ENCODE data around the gene CACHD1. TPM values are rescaled to one million over a fixed set of nuclear protein-coding genes. Genes with fewer than 3 reads are reported as not detected.

CACHD1 gene
- total RNA-seq, 2 experiments from 2014 or later: 0.27 to 0.33 TPM

DNA sequence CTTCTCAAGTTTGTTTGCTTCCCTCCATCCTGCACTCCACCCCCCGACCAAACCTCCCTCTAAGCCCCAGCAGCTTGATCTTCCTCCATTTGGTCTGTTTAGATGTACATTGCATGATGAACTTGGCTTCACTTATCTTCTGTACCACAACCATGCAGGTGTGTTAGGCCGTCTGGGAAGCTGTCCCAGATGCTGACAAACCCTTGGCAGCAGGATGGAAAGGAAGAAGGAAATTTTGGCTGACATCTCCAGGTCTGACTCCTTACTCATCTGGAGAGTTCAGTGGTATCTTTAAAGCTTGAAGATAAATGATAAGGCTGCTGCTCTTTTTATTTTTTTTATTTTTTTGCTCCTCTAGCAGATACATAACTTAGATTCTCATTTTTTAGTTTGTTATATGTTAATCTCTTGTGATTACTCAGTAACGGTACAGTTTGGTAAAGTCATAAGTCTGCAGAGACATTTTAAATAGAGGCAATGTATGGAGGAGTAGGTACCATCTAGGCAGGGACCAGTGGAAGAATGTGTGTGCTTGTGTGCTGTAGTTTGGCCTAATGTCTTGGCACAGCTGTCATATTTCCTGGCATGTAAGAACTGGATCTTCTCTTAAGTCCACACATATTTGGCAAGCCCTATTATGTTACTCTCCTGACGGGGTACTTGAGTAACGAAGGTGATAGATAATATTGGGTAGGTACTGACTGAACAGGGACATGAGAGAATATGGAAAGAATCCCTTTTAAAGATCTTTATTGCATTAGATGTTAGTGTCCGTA lies 79.7 kb downstream of the CACHD1 start:
- DNase-seq: no peak
- Mint-ChIP-seq H3K36me3 (no peaks in the 10 kb centered on the region), H3K9me3 (no peaks in the 10 kb centered on the region), H3K27me3 (peaks cover 5% of the 10 kb centered on the region), H3K27ac (no peak overlapping the region), H3K4me1 (ENCODE audit: low read depth) (peaks cover 34% of the 10 kb centered on the region), H3K4me3 (no peak overlapping the region)
- ChIA-PET POLR2A (no interaction called here), CTCF (no interaction called here)
- intact Hi-C loops (cut with micrococcal nuclease): loop anchor here (5.0 kb wide), 1 partner anchor 82 kb away; no protein-coding TSS in a partner anchor

DNA sequence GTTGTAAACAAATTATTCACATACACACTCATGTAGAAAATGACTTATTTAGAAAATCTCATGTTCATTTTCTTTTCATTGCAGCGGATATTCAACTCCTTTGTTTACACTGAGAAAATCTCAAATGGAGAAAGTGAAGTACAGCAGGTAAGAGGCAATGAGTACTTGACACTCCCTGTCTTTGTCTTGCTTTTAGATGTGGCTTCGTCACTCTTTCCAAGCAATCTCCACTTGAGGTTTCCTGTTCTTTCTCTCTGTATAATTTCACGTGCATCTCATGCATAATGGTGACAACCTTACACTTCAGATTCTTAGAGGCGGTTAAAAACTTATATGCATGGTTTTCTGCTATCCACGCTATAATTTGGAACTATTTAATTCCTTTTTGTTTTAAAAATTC lies 80.6 kb downstream of the CACHD1 start:
- H3K36me3 Mint-ChIP-seq: no peaks in the 10 kb centered on the region
- no peak for DNase-seq
- H3K27ac Mint-ChIP-seq: no peak overlapping the region
- ChIA-PET CTCF (interaction anchor here (0.7 to 1.7 kb wide), 2 partner anchors 8 to 28 kb away, joined by 3 read pairs; no protein-coding TSS in a partner anchor), POLR2A (no interaction called here)
- no peak overlapping the region for H3K4me3 Mint-ChIP-seq
- peaks cover 26% of the 10 kb centered on the region for H3K4me1 Mint-ChIP-seq (ENCODE audit: low read depth)
- no peaks in the 10 kb centered on the region for H3K9me3 Mint-ChIP-seq
- intact Hi-C loops (cut with micrococcal nuclease): loop anchor here (5.0 kb wide), 1 partner anchor 83 kb away; no protein-coding TSS in a partner anchor
- H3K27me3 Mint-ChIP-seq: peaks cover 5% of the 10 kb centered on the region

DNA sequence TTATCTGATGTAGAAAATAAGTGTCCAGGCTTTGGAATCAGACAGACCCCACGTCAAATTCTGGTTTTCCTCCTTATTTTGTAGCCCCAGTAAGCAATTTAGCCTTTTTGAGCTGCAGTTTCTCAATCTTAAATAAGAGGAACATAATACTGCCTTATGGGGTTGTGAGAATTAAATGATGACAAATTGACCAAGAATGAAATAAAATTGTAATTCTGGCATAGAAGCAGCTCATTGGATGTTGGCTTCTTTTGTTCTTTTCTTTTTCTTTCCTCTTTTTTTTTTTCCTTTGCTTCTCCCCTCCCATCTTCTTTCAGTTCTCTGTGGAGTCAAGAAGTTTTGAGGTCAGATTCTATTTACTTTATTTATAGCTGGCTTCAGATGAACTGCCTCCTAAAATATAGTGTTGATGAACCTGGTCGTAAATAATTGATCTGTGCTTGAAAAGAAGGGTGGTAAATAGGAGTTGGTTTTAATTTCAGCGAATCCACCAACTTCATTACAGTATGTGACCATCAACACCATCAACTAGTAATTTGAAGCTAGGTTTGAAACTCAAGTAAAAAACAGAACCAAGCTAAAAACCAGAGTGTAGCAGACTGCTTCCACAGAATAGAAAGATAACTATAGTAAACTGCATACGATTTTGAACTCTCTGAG lies 81.1 kb downstream of the CACHD1 start:
- ChIA-PET CTCF (interaction anchor here (0.7 to 1.7 kb wide), 2 partner anchors 9 to 28 kb away, joined by 3 read pairs; no protein-coding TSS in a partner anchor), POLR2A (no interaction called here)
- no peaks in the 10 kb centered on the region for H3K36me3 Mint-ChIP-seq
- no peak for DNase-seq
- H3K27ac Mint-ChIP-seq: no peak overlapping the region
- peaks cover 24% of the 10 kb centered on the region for H3K4me1 Mint-ChIP-seq (ENCODE audit: low read depth)
- no peaks in the 10 kb centered on the region for H3K9me3 Mint-ChIP-seq
- peaks cover 8% of the 10 kb centered on the region for H3K27me3 Mint-ChIP-seq
- no peak overlapping the region for H3K4me3 Mint-ChIP-seq
- intact Hi-C loops (cut with micrococcal nuclease): loop anchor here (5.0 kb wide), 1 partner anchor 84 kb away; no protein-coding TSS in a partner anchor

DNA sequence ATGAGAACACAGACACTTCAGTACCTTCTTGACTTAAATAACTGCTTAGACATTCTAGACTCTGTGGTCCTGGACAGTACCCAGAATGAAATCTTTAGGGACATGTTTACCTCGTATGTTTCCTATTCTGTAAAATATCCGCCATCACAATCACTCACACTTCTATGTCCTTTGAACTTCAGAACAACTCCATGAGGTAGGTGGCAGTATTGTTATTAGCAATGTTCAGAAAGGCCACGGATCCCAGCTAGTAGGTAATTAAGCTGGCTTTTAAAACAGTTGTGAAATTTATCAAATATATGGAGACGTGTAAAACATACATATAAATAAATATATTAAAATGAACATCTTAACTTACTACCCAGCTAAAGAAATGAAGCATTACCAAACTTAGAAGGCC lies 83.4 kb downstream of the CACHD1 start:
- no peaks in the 10 kb centered on the region for H3K9me3 Mint-ChIP-seq
- H3K4me3 Mint-ChIP-seq: no peak overlapping the region
- ChIA-PET CTCF (interaction anchor here (1.1 kb wide), 1 partner anchor 284 kb away, joined by 3 read pairs; no protein-coding TSS in a partner anchor), POLR2A (no interaction called here)
- H3K36me3 Mint-ChIP-seq: no peaks in the 10 kb centered on the region
- DNase-seq: no peak
- H3K27ac Mint-ChIP-seq: no peak overlapping the region
- H3K27me3 Mint-ChIP-seq: peaks cover 12% of the 10 kb centered on the region
- intact Hi-C loops (cut with micrococcal nuclease): loop anchor here (5.0 kb wide), 1 partner anchor 86 kb away; no protein-coding TSS in a partner anchor
- peaks cover 24% of the 10 kb centered on the region for H3K4me1 Mint-ChIP-seq (ENCODE audit: low read depth)

DNA sequence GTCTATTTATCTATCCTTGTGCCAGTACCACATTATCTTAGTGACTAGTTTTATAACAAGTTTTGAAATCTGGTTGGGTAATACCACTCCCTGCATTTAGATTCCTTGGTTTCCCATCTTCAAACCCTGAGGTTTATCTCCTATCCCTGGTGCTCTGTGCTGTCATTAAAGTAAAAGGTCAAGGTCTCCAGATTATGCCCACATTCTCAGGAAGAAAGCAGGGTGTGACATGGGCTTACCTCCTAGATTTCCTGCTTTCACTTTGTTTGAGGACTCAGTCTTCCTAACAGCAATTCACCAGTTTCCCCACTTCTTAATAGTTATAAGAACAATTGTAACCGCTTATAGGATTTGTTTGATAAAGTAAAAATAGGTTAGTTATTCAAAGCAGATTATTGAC lies 86.0 kb downstream of the CACHD1 start:
- no peak overlapping the region for H3K4me3 Mint-ChIP-seq
- H3K4me1 Mint-ChIP-seq (ENCODE audit: low read depth): peaks cover 9% of the 10 kb centered on the region
- no peak overlapping the region for H3K27ac Mint-ChIP-seq
- intact Hi-C loops (cut with micrococcal nuclease): no loop called here
- no peak for DNase-seq
- no peaks in the 10 kb centered on the region for H3K9me3 Mint-ChIP-seq
- H3K27me3 Mint-ChIP-seq: peaks cover 14% of the 10 kb centered on the region
- POLR2A ChIA-PET: no interaction called here
- no peaks in the 10 kb centered on the region for H3K36me3 Mint-ChIP-seq
- CTCF ChIA-PET: no interaction called here

DNA sequence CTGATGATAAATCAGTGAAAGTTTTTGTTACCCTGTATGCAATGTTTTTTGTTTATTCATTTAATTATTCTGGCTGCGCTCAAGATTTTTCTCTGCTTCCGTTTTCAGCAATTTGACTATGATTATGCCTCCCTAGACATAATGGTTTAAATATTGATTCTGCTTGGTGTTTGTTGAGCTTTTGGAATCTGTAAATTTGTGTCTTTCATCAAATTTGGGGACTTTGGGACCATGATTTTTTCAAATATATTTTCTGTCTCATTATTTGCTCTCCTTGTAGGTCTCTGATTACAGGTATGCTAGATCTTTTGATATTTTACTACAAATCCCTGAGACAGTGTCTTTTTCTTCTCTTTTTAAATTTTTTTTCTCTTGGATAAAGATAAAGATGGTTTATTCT lies 92.1 kb downstream of the CACHD1 start:
- CTCF ChIA-PET: no interaction called here
- no peak overlapping the region for H3K4me3 Mint-ChIP-seq
- no peaks in the 10 kb centered on the region for H3K9me3 Mint-ChIP-seq
- H3K27ac Mint-ChIP-seq: no peak overlapping the region
- H3K27me3 Mint-ChIP-seq: peaks cover 11% of the 10 kb centered on the region
- intact Hi-C loops (cut with micrococcal nuclease): no loop called here
- POLR2A ChIA-PET: no interaction called here
- DNase-seq: no peak
- no peaks in the 10 kb centered on the region for H3K4me1 Mint-ChIP-seq (ENCODE audit: low read depth)
- H3K36me3 Mint-ChIP-seq: no peaks in the 10 kb centered on the region

DNA sequence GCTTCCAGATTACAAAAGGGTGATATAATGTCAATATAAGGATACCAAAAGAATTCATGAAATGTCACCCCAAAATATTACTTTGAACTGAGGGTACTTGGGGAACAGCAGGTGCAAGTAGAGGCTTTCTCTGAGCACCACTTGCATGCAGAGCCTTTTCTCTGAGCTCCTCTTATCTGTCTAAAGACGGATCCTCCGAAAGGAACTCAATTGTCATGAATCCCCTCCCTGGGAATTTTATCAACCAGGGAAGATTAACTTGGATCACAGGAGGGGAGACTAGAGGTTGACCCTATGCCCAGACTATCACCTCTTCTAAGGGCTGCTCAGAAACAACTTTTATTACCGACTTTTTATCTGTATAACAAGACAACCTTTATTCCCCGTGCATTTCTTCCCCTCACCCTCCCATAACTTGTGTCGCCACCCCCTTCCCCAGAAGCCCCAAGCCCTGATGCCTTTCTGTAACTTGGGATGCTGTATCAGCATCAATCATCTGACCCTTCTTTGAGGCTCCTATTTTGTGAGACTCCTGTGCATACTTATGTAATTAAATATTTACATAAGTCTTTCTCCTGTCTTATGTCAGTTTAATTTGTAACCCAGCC lies 94.1 kb downstream of the CACHD1 start:
- no peak overlapping the region for H3K27ac Mint-ChIP-seq
- no peak overlapping the region for H3K4me3 Mint-ChIP-seq
- no peaks in the 10 kb centered on the region for H3K36me3 Mint-ChIP-seq
- H3K4me1 Mint-ChIP-seq (ENCODE audit: low read depth): no peaks in the 10 kb centered on the region
- peaks cover 3% of the 10 kb centered on the region for H3K27me3 Mint-ChIP-seq
- no peaks in the 10 kb centered on the region for H3K9me3 Mint-ChIP-seq
- ChIA-PET POLR2A (no interaction called here), CTCF (no interaction called here)
- intact Hi-C loops (cut with micrococcal nuclease): no loop called here
- DNase-seq: no peak

DNA sequence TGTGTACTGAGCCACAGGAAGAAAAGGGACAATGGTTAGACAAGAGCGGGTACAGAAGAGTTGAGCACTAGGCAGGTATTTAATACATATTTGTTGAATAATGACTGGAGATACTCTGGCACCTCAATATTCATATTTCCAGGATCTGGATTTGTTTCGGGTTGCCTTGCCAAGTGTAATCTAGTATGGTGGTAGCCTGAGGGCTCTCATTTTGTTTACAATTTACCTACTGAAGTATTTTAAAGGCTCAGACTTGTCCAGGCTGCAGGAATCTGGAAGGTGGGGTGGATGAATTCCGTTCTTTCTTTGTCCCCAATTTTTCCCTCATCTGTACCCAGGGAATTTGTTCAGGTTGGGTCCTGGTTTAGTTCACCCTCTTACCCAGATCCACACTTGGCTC lies 95.0 kb downstream of the CACHD1 start:
- ChIA-PET CTCF (no interaction called here), POLR2A (no interaction called here)
- no peak for DNase-seq
- intact Hi-C loops (cut with micrococcal nuclease): no loop called here
- no peak overlapping the region for H3K4me3 Mint-ChIP-seq
- no peaks in the 10 kb centered on the region for H3K4me1 Mint-ChIP-seq (ENCODE audit: low read depth)
- peaks cover 7% of the 10 kb centered on the region for H3K27me3 Mint-ChIP-seq
- no peaks in the 10 kb centered on the region for H3K36me3 Mint-ChIP-seq
- H3K27ac Mint-ChIP-seq: no peak overlapping the region
- H3K9me3 Mint-ChIP-seq: no peaks in the 10 kb centered on the region

DNA sequence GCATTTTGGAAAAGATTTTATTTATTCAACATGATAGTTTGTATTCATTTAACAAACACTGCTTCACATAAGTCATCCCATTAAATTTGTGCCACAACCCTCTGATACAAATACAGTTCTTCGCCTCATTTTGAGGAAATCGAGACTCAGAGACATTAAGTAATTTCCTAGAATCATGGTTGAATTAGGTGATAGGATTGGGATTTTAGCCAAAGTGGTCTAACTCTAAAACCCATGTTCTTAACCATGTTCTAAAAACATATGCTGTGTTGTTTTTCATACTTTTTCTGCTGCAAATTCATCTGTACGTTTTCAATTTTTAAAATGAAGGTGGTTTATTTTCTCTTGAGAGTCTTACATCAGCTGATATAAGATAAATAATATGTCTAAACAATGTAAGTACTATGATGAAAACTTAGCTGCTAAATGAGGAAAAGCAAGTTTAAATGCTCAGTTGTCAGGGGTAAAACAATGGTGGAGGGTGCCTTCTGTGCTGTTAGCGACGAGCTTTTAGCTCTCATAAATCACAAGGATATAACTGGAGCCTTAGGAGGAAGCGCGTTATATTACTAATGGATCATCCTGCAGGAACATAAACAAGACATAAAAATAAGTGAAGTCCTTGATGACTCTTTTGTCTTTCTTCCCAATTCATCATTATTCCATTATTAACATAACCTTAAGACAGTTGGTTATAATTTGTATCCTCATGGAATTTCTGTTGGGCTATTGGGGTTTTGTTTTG lies 97.7 kb downstream of the CACHD1 start:
- Mint-ChIP-seq H3K27me3 (peaks cover 8% of the 10 kb centered on the region), H3K4me1 (ENCODE audit: low read depth) (no peaks in the 10 kb centered on the region), H3K36me3 (no peaks in the 10 kb centered on the region), H3K4me3 (no peak overlapping the region), H3K27ac (no peak overlapping the region), H3K9me3 (no peaks in the 10 kb centered on the region)
- DNase-seq: no peak
- ChIA-PET CTCF (no interaction called here), POLR2A (no interaction called here)
- intact Hi-C loops (cut with micrococcal nuclease): no loop called here

DNA sequence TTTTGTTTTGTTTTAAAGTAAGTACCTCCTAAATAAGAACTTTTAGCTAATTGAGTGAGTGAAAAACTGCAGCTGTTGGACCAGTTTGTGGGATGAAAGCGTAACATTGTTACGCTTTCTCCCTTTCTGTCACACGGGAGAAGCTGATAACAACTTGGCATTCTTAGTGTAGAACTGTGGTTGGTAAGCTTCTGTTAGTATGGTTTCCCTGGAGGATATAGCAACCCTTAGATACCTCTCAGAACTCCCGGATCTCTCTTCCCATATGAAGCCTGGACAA lies 98.2 kb downstream of the CACHD1 start:
- CTCF ChIA-PET: no interaction called here

DNA sequence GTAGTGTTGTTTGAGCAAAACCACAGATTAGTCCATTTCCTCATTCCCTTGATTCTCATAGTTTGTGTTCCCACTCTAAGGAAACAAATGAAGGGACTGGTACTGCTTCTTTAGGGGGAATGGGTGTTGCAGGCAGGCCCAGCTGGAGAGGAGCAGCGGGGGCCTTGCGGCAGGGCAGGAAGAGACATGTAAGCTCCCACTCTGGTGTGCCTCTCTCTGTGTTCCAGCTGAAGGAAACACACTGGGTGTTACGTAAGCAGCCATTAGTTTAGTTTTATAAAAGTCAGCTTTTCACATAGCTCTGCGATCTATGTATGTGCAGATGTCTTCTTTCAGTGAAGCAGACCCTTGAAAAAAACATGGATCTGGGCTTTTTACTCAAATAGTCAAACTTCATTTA lies 99.5 kb downstream of the CACHD1 start:
- peaks cover 8% of the 10 kb centered on the region for H3K27me3 Mint-ChIP-seq
- no peak overlapping the region for H3K27ac Mint-ChIP-seq
- H3K36me3 Mint-ChIP-seq: no peaks in the 10 kb centered on the region
- H3K4me3 Mint-ChIP-seq: no peak overlapping the region
- intact Hi-C loops (cut with micrococcal nuclease): no loop called here
- no peak for DNase-seq
- no peaks in the 10 kb centered on the region for H3K4me1 Mint-ChIP-seq (ENCODE audit: low read depth)
- ChIA-PET CTCF (no interaction called here), POLR2A (no interaction called here)
- H3K9me3 Mint-ChIP-seq: no peaks in the 10 kb centered on the region

More for the DNA sequence above, 98.2 kb downstream of the CACHD1 start:
- Mint-ChIP-seq H3K4me3 (no peak overlapping the region), H3K36me3 (no peaks in the 10 kb centered on the region), H3K4me1 (ENCODE audit: low read depth) (no peaks in the 10 kb centered on the region), H3K27me3 (peaks cover 8% of the 10 kb centered on the region), H3K9me3 (no peaks in the 10 kb centered on the region), H3K27ac (no peak overlapping the region)
- no peak for DNase-seq
- intact Hi-C loops (cut with micrococcal nuclease): no loop called here
- POLR2A ChIA-PET: no interaction called here

DNA sequence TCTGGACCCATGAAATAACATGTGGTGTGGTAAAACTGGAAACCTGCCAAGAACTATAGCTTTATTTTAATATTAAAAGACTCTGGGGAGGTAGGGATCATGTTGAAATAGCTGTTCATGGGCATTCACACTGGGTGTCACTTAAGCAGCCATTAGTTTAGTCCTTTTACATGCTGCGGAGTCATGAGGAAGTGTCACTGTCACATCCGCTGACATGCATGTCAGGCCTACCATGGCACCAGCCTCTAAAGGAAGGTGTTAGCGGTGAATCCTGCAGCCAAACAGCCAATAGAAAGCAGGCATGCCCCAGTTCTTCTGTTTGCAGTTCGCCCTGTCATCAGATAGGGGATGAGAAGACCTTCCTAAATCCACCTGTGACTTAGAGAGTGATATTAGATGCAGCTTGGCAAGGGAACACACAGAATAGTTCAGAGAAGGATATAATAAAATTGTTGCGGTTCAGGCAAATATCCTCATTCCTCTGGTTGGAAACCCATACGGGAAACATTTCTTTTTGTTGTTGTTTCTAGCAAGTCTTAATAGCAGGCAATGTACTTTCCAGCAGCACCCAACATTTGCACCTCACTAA lies 100.4 kb downstream of the CACHD1 start:
- ChIA-PET POLR2A (no interaction called here), CTCF (no interaction called here)
- Mint-ChIP-seq H3K4me1 (ENCODE audit: low read depth) (no peaks in the 10 kb centered on the region), H3K4me3 (no peak overlapping the region), H3K27me3 (peaks cover 5% of the 10 kb centered on the region), H3K36me3 (no peaks in the 10 kb centered on the region), H3K27ac (no peak overlapping the region), H3K9me3 (no peaks in the 10 kb centered on the region)
- intact Hi-C loops (cut with micrococcal nuclease): no loop called here
- DNase-seq: no peak
